Measurements from ENCODE around the gene GCG. TPM values are rescaled to one million over a fixed set of nuclear protein-coding genes. Genes with fewer than 3 reads are reported as not detected.
A peak's percentile ranks its signal among the peaks of the same experiment; 100 is the strongest.

Gene GCG
- total RNA-seq, 1 experiment from 2014 or later: not detected

- Mint-ChIP-seq H3K4me3 (ENCODE audit: unreplicated experiment) (no peak overlapping the region), H3K27me3 (ENCODE audit: insufficient read depth, unreplicated experiment) (no peaks in the 10 kb centered on the region), H3K36me3 (ENCODE audit: insufficient read depth, unreplicated experiment) (no peaks in the 10 kb centered on the region), H3K4me1 (ENCODE audit: insufficient read depth, unreplicated experiment) (peaks cover 16% of the 10 kb centered on the region), H3K27ac (ENCODE audit: low read depth, unreplicated experiment) (no peak overlapping the region), H3K9me3 (ENCODE audit: unreplicated experiment) (peaks cover 8% of the 10 kb centered on the region)
- CTCF ChIA-PET: interaction anchor here (0.8 to 1.2 kb wide), 4 partner anchors 9 to 168 kb away, joined by 3 to 4 read pairs (median 4); no protein-coding TSS in a partner anchor
- TF ChIP-seq CTCF (IDR thresholded peaks at IDR 0.05; ENCODE audit: unreplicated experiment): no peak
- POLR2A ChIA-PET: interaction anchor here (0.5 to 2.4 kb wide), 5 partner anchors 9 to 801 kb away, joined by 3 to 25 read pairs (median 3); no protein-coding TSS in a partner anchor
- BruUV-seq (replicated peaks): no TSS peak
- intact Hi-C loops (cut with micrococcal nuclease): no loop called here
- DNase-seq (ENCODE audit: unreplicated experiment): peak; percentile 72
These were observed 38.3 kb downstream of the GCG start for GRCh38 chr2:162113776-162114168.

- BruUV-seq (replicated peaks): no TSS peak
- no peak for TF ChIP-seq CTCF (IDR thresholded peaks at IDR 0.05; ENCODE audit: unreplicated experiment)
- POLR2A ChIA-PET: interaction anchor here (0.5 to 2.4 kb wide), 10 partner anchors 10 to 805 kb away, joined by 3 to 25 read pairs (median 4); partner anchors contain the start of gene PSMD14
- intact Hi-C loops (cut with micrococcal nuclease): no loop called here
- H3K27me3 Mint-ChIP-seq (ENCODE audit: insufficient read depth, unreplicated experiment): no peaks in the 10 kb centered on the region
- no peak overlapping the region for H3K27ac Mint-ChIP-seq (ENCODE audit: low read depth, unreplicated experiment)
- CTCF ChIA-PET: interaction anchor here (0.8 to 1.2 kb wide), 4 partner anchors 10 to 167 kb away, joined by 3 to 4 read pairs (median 4); no protein-coding TSS in a partner anchor
- peaks cover 16% of the 10 kb centered on the region for H3K4me1 Mint-ChIP-seq (ENCODE audit: insufficient read depth, unreplicated experiment)
- H3K36me3 Mint-ChIP-seq (ENCODE audit: insufficient read depth, unreplicated experiment): no peaks in the 10 kb centered on the region
- peaks cover 8% of the 10 kb centered on the region for H3K9me3 Mint-ChIP-seq (ENCODE audit: unreplicated experiment)
- DNase-seq (ENCODE audit: unreplicated experiment): no peak
- no peak overlapping the region for H3K4me3 Mint-ChIP-seq (ENCODE audit: unreplicated experiment)
These were observed 38.8 kb downstream of the GCG start for GRCh38 chr2:162113088-162113775.

GRCh38 chr2:162111958-162112850 lies 39.8 kb downstream of the GCG start:
- no peaks in the 10 kb centered on the region for H3K27me3 Mint-ChIP-seq (ENCODE audit: insufficient read depth, unreplicated experiment)
- H3K9me3 Mint-ChIP-seq (ENCODE audit: unreplicated experiment): peaks cover 8% of the 10 kb centered on the region
- peak; percentile 68 for DNase-seq (ENCODE audit: unreplicated experiment)
- H3K27ac Mint-ChIP-seq (ENCODE audit: low read depth, unreplicated experiment): no peak overlapping the region
- CTCF ChIA-PET: interaction anchor here (0.6 to 1.2 kb wide), 2 partner anchors 15 to 134 kb away, joined by 3 to 4 read pairs; no protein-coding TSS in a partner anchor
- H3K4me3 Mint-ChIP-seq (ENCODE audit: unreplicated experiment): no peak overlapping the region
- H3K36me3 Mint-ChIP-seq (ENCODE audit: insufficient read depth, unreplicated experiment): no peaks in the 10 kb centered on the region
- POLR2A ChIA-PET: interaction anchor here (0.7 to 2.4 kb wide), 7 partner anchors 14 to 804 kb away, joined by 3 to 25 read pairs (median 4); partner anchors contain the start of gene PSMD14
- H3K4me1 Mint-ChIP-seq (ENCODE audit: insufficient read depth, unreplicated experiment): peaks cover 16% of the 10 kb centered on the region
- no peak for TF ChIP-seq CTCF (IDR thresholded peaks at IDR 0.05; ENCODE audit: unreplicated experiment)
- intact Hi-C loops (cut with micrococcal nuclease): no loop called here
- BruUV-seq (replicated peaks): no TSS peak

All from MCF 10A (cell line).